AG08396 (cell line): ENCODE measurements around the gene THPO.

ENCODE experiments used
- DNase-seq: peaks from one replicate; pipeline ENCODE4 v3.0.0; 2012; ENCODE audit warnings: low spot score, mixed read lengths

Gene THPO

GRCh38 chr3:184333700-184334099 is 44.3 kb downstream of the THPO start:
- DNase-seq, result no peak

GRCh38 chr3:184333190-184333589 is 44.8 kb downstream of the THPO start:
- no peak for DNase-seq

GRCh38 chr3:184332370-184333090 is 45.5 kb downstream of the THPO start:
- peak; percentile 74 for DNase-seq

GRCh38 chr3:184328516-184328915 is 49.5 kb downstream of the THPO start:
- DNase-seq, result no peak

GRCh38 chr3:184327171-184327570 is 50.8 kb downstream of the THPO start:
- DNase-seq, result no peak

GRCh38 chr3:184325715-184326369 is 52.2 kb downstream of the THPO start:
- no peak for DNase-seq

- DNase-seq, result no peak
These were observed 52.7 kb downstream of the THPO start for GRCh38 chr3:184325269-184325668.

GRCh38 chr3:184323696-184324095 is 54.3 kb downstream of the THPO start:
- DNase-seq, result no peak

GRCh38 chr3:184322731-184323487 is 55.1 kb downstream of the THPO start:
- DNase-seq, result no peak
